BE2C (cell line): ENCODE measurements around the gene ROCK2.
"Not testable (repeated sequence)": the region's sequence is repeated elsewhere in the genome, so short reads cannot be mapped to it uniquely, and the experiment has no call there.

Experiments used
- DNase-seq: peaks from one replicate; pipeline ENCODE4 v3.0.0-alpha.2; 2020
- H3K27me3 ChIP-seq: fragments of 250-450 bp; sonication (Bioruptor Pico); 2 replicates; pipeline ENCODE4 v1.5.1; 2020; ENCODE audit warnings: mild to moderate bottlenecking
- H3K36me3 ChIP-seq: fragments of 250-450 bp; sonication (Bioruptor Pico); 2 replicates; pipeline ENCODE4 v1.5.1; 2020; ENCODE audit warnings: mild to moderate bottlenecking
- H3K4me1 ChIP-seq: fragments of 250-450 bp; sonication (Bioruptor Pico); 2 replicates; pipeline ENCODE4 v1.5.1; 2020
- H3K4me3 ChIP-seq: 2 replicates; pipeline ENCODE4 v1.5.1; 2011; ENCODE audit warnings: low read depth, low read length
- H3K9me3 ChIP-seq: fragments of 250-450 bp; sonication (Bioruptor Pico); 2 replicates; pipeline ENCODE4 v1.5.1; 2020
- CTCF ChIP-seq: IDR thresholded peaks from 2 replicates; pipeline ENCODE4 v1.5.1; 2012; ENCODE audit warnings: mild to moderate bottlenecking, low read depth, low read length

Gene ROCK2

GRCh38 chr2:11254100-11254536, 90.3 kb downstream of the ROCK2 start:
- Histone ChIP-seq H3K4me3 (no peak overlapping the region), H3K27me3 (no peaks in the 10 kb centered on the region), H3K4me1 (no peaks in the 10 kb centered on the region; the same call in 1 of the 2 replicates), H3K9me3 (no peaks in the 10 kb centered on the region), H3K36me3 (no peaks in the 10 kb centered on the region)
- TF ChIP-seq CTCF = no peak
- DNase-seq = no peak

GRCh38 chr2:11252458-11252857, 92.0 kb downstream of the ROCK2 start:
- H3K36me3 ChIP-seq, H3K4me1 ChIP-seq, H3K9me3 ChIP-seq, DNase-seq, H3K4me3 ChIP-seq, H3K27me3 ChIP-seq: not testable (repeated sequence)

GRCh38 chr2:11250400-11251196, 93.8 kb downstream of the ROCK2 start:
- no peak for DNase-seq
- peaks cover 1% of the 10 kb centered on the region; the same call in 1 of the 2 replicates for H3K4me1 ChIP-seq
- no peaks in the 10 kb centered on the region for H3K36me3 ChIP-seq
- no peaks in the 10 kb centered on the region for H3K9me3 ChIP-seq
- H3K27me3 ChIP-seq = no peaks in the 10 kb centered on the region
- no peak overlapping the region for H3K4me3 ChIP-seq
- TF ChIP-seq CTCF = no peak

DNA sequence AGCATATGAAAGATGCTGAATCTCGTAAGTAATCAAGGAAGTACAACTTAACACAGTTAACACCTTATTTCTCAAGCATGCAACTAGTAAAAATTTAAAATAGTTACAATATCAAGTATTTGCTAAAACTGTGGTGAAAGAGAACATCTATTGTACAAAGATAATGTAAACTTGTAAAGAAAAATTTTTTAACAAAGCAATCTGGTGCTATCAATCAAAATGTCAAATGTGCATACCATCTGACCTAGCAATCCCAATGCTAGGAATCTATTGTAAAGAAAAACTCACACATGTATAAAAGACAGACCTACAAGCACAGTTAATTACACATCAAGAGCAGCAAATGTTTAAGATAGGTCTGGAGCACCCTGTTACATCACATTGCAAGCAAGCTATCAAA, 99.1 kb downstream of the ROCK2 start:
- H3K27me3 ChIP-seq = no peaks in the 10 kb centered on the region
- no peaks in the 10 kb centered on the region for H3K9me3 ChIP-seq
- no peaks in the 10 kb centered on the region for H3K36me3 ChIP-seq
- H3K4me3 ChIP-seq = no peak overlapping the region
- H3K4me1 ChIP-seq = peaks cover 5% of the 10 kb centered on the region; the same call in 1 of the 2 replicates
- no peak for TF ChIP-seq CTCF
- DNase-seq = no peak

- Histone ChIP-seq H3K4me1 (peaks cover 5% of the 10 kb centered on the region; the same call in 1 of the 2 replicates), H3K9me3 (no peaks in the 10 kb centered on the region), H3K4me3 (no peak overlapping the region), H3K27me3 (no peaks in the 10 kb centered on the region), H3K36me3 (no peaks in the 10 kb centered on the region)
- no peak for TF ChIP-seq CTCF
- no peak for DNase-seq
Measured at GRCh38 chr2:11244091-11244826, 100.2 kb downstream of the ROCK2 start.

GRCh38 chr2:11243512-11243911, 100.9 kb downstream of the ROCK2 start:
- Histone ChIP-seq H3K9me3 (no peaks in the 10 kb centered on the region), H3K36me3 (no peaks in the 10 kb centered on the region), H3K27me3 (no peaks in the 10 kb centered on the region), H3K4me1 (peaks cover 5% of the 10 kb centered on the region; the same call in 1 of the 2 replicates), H3K4me3 (no peak overlapping the region)
- DNase-seq = no peak
- TF ChIP-seq CTCF = no peak
